CD14-positive monocyte (primary cell): Measurements from ENCODE around the gene SGMS1. TPM values are rescaled to one million over a fixed set of nuclear protein-coding genes. Genes with fewer than 3 reads are reported as not detected.

ENCODE experiments used
- DNase-seq, 3 donors: peaks; one replicate each; pipeline ENCODE4 v3.0.0-alpha.2; 2011 to 2022
- H2AFZ ChIP-seq: 2 replicates; pipeline ENCODE4 v1.6.0; 2012; ENCODE audit warnings: mild to moderate bottlenecking, low read depth, low read length, inconsistent platforms; ENCODE audit not compliant: insufficient read depth, poor library complexity, severe bottlenecking
- H3K27ac ChIP-seq, 2 donors: 1 replicate in 1 of 2; 2 replicates in 1 of 2; pipeline ENCODE4 v1.5.1; 2012 to 2013; ENCODE audit warnings: low read length in 2 of 2, control low read depth in 1 of 2, inconsistent platforms in 1 of 2, low read depth in 1 of 2, mild to moderate bottlenecking in 1 of 2
- H3K27me3 ChIP-seq, 2 donors: one replicate each; pipeline versions ENCODE4 v1.6.0 to v1.6.1; 2011 to 2013; ENCODE audit warnings: low read length in 2 of 2; ENCODE audit not compliant: control insufficient read depth in 2 of 2, insufficient read depth in 2 of 2
- H3K36me3 ChIP-seq, 2 donors: replicated peaks in 1 of 2; 1 replicate in 1 of 2; 2 replicates in 1 of 2; pipeline versions ENCODE4 v1.5.1 to v1.6.1; 2012 to 2013; ENCODE audit warnings: low read length in 2 of 2, control low read depth in 1 of 2, inconsistent platforms in 1 of 2, mild to moderate bottlenecking in 1 of 2; ENCODE audit not compliant: insufficient read depth in 2 of 2, control insufficient read depth in 1 of 2
- H3K4me1 ChIP-seq, 2 donors: 1 replicate in 1 of 2; 2 replicates in 1 of 2; pipeline versions ENCODE4 v1.5.1 to v1.6.1; 2012 to 2013; ENCODE audit warnings: low read length in 2 of 2, control low read depth in 1 of 2, inconsistent platforms in 1 of 2, mild to moderate bottlenecking in 1 of 2, moderate library complexity in 1 of 2; ENCODE audit not compliant: insufficient read depth in 2 of 2, control insufficient read depth in 1 of 2
- H3K4me2 ChIP-seq: replicated peaks from 2 replicates; pipeline ENCODE3; 2012; ENCODE audit warnings: low read length, moderate library complexity, mild to moderate bottlenecking; ENCODE audit not compliant: poor library complexity, severe bottlenecking; ENCODE audit errors: extremely low read depth
- H3K4me3 ChIP-seq, 3 experiments: fragments of 200-600 bp in 1 of 3; sonication (generic) in 1 of 3; replicated peaks in 1 of 3; 1 replicate in 2 of 3; 2 replicates in 1 of 3; pipeline ENCODE4 v1.5.1; 2011 to 2013; ENCODE audit warnings: low read length in 3 of 3, mild to moderate bottlenecking in 3 of 3, control low read depth in 2 of 3, low read depth in 2 of 3, inconsistent platforms in 1 of 3, moderate library complexity in 1 of 3
- H3K79me2 ChIP-seq: 2 replicates; pipeline ENCODE4 v1.6.0; 2012; ENCODE audit warnings: mild to moderate bottlenecking, control low read depth, inconsistent platforms, low read length, moderate library complexity; ENCODE audit not compliant: insufficient read depth
- H3K9ac ChIP-seq: 2 replicates; pipeline ENCODE4 v1.6.0; 2017; ENCODE audit warnings: low read length, mild to moderate bottlenecking; ENCODE audit not compliant: insufficient read depth, poor library complexity, severe bottlenecking
- H3K9me3 ChIP-seq, 2 donors: replicated peaks in 1 of 2; 1 replicate in 1 of 2; 2 replicates in 1 of 2; pipeline versions ENCODE4 v1.5.1 to v1.6.1; 2012 to 2013; ENCODE audit warnings: low read length in 2 of 2, control low read depth in 1 of 2; ENCODE audit not compliant: control insufficient read depth in 1 of 2, insufficient read depth in 1 of 2
- H4K20me1 ChIP-seq: 2 replicates; pipeline ENCODE4 v1.6.0; 2012; ENCODE audit warnings: mild to moderate bottlenecking, low read length, control low read depth, moderate library complexity; ENCODE audit not compliant: insufficient read depth
- H3K27ac Mint-ChIP-seq, 7 donors: one replicate each; pipeline ENCODE4 v1.8.0; 2020; ENCODE audit warnings: mild to moderate bottlenecking in 7 of 7, mixed read lengths in 7 of 7, moderate library complexity in 6 of 7, inconsistent platforms in 2 of 7
- H3K27me3 Mint-ChIP-seq, 3 donors: one replicate each; pipeline ENCODE4 v1.8.0; 2021 to 2022; ENCODE audit warnings: low read depth in 3 of 3, mild to moderate bottlenecking in 3 of 3, mixed read lengths in 3 of 3, moderate library complexity in 3 of 3, inconsistent platforms in 1 of 3
- H3K36me3 Mint-ChIP-seq, 2 donors: one replicate each; pipeline ENCODE4 v1.8.0; 2020; ENCODE audit warnings: mixed read lengths in 2 of 2, inconsistent platforms in 1 of 2, mild to moderate bottlenecking in 1 of 2
- H3K4me1 Mint-ChIP-seq: one replicate; pipeline ENCODE4 v1.8.0; 2020; ENCODE audit warnings: mild to moderate bottlenecking, mixed read lengths
- H3K4me3 Mint-ChIP-seq, 2 donors: one replicate each; pipeline ENCODE4 v1.8.0; 2020; ENCODE audit warnings: mild to moderate bottlenecking in 2 of 2, mixed read lengths in 2 of 2, moderate library complexity in 1 of 2
- H3K9me3 Mint-ChIP-seq, 7 donors: one replicate each; pipeline ENCODE4 v1.8.0; 2020 to 2022; ENCODE audit warnings: mixed read lengths in 7 of 7, mild to moderate bottlenecking in 6 of 7, moderate library complexity in 6 of 7, inconsistent platforms in 2 of 7
- WGBS: methylation state at CpG from one replicate; pipeline ENCODE4 v1.1.5; 2013; ENCODE audit warnings: missing lambda C conversion rate; ENCODE audit not compliant: insufficient coverage; 5-methylcytosine and 5-hydroxymethylcytosine counted together
- intact Hi-C, 2 donors: fragments of 100-400 bp; cut with micrococcal nuclease; formaldehyde crosslinking; loops; one replicate each; pipeline versions ENCODE4 v1.15.0 to v1.15.1; 2023
- polyA plus RNA-seq, 3 donors: library from polyadenylated mRNA; depleted of rRNA in 1 of 3; unstranded in 2 of 3; stranded (reverse) in 1 of 3; fragments of 300-500 nt in 2 of 3; fragments of >200 nt in 1 of 3; fragmentation: Illumina TruSeq in 2 of 3; gene quantifications; 1 replicate in 2 of 3; 2 replicates in 1 of 3; pipeline ENCODE4 v1.2.3, GENCODE V29; 2012 to 2021
- TF ChIP-seq, protein P1 (sequence below): fragments of 200-600 bp; IDR thresholded peaks from one replicate; pipeline ENCODE4 v1.8.0; 2022; ENCODE audit warnings: antibody characterized with exemption, mild to moderate bottlenecking

SGMS1 gene
- polyA plus RNA-seq, 3 donors: 19.5 to 20.6 (median 20.4) TPM

DNA sequence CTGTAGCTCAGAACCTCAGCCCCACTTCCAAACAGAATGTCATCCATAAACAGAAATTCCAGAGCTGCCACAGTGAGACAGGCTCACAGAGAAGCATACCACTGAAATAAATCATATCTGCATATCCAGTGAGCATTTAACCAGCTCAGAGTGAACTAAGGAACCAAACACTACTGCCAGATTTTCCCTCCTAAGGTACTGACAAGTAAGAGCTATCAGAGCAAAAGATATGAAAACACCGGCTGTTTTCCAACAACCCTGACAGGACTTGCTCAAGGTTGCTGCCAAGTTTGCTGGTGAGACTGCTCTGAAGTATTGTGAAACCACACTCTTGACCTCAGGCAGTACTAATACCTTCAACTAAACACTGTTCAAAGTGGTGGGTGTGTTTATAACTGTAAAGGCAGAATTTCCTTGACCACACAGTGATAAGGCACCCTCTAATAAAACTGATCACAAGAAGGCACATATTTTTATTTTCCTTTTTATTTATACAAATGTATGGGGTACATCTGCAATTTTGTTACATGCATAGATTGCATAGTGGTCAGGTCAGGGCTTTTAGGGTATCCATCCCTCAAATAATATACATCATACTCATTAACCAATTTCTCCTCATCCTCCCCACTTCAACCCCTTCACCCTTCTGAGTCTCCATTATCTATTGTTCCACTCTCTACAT, 18.3 kb downstream of the SGMS1 start:
- no peak overlapping the region for H3K4me2 ChIP-seq
- H4K20me1 ChIP-seq: peaks cover 88% of the 10 kb centered on the region
- H3K4me3 Mint-ChIP-seq: no peak overlapping the region
- no peaks in the 10 kb centered on the region for H3K9me3 ChIP-seq
- peak overlapping the region in 4 of 7 donors; percentile 10 to 59 (median 46) for H3K27ac Mint-ChIP-seq
- H3K27me3 Mint-ChIP-seq: no peaks in the 10 kb centered on the region
- H3K27ac ChIP-seq: no peak overlapping the region
- peaks cover 22% of the 10 kb centered on the region for H3K79me2 ChIP-seq
- TF ChIP-seq, protein P1, sequence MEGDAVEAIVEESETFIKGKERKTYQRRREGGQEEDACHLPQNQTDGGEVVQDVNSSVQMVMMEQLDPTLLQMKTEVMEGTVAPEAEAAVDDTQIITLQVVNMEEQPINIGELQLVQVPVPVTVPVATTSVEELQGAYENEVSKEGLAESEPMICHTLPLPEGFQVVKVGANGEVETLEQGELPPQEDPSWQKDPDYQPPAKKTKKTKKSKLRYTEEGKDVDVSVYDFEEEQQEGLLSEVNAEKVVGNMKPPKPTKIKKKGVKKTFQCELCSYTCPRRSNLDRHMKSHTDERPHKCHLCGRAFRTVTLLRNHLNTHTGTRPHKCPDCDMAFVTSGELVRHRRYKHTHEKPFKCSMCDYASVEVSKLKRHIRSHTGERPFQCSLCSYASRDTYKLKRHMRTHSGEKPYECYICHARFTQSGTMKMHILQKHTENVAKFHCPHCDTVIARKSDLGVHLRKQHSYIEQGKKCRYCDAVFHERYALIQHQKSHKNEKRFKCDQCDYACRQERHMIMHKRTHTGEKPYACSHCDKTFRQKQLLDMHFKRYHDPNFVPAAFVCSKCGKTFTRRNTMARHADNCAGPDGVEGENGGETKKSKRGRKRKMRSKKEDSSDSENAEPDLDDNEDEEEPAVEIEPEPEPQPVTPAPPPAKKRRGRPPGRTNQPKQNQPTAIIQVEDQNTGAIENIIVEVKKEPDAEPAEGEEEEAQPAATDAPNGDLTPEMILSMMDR: no peak
- H3K4me3 ChIP-seq: no peak overlapping the region
- H3K36me3 Mint-ChIP-seq: peaks cover 0 to 2% of the 10 kb centered on the region in 2 donors
- H3K36me3 ChIP-seq: no peaks in the 10 kb centered on the region
- no CpG with 5 or more reads among the region's 1 CpG for WGBS
- no peak overlapping the region for H2AFZ ChIP-seq
- no peak overlapping the region for H3K9ac ChIP-seq
- peaks cover 63% of the 10 kb centered on the region for H3K4me1 Mint-ChIP-seq
- H3K9me3 Mint-ChIP-seq: no peaks in the 10 kb centered on the region
- intact Hi-C loops: no loop called here
- DNase-seq: peak in 2 of 3 donors; percentile 11 to 20
- H3K4me1 ChIP-seq: peaks cover 32 to 34% of the 10 kb centered on the region in 2 donors
- H3K27me3 ChIP-seq: no peaks in the 10 kb centered on the region

DNA sequence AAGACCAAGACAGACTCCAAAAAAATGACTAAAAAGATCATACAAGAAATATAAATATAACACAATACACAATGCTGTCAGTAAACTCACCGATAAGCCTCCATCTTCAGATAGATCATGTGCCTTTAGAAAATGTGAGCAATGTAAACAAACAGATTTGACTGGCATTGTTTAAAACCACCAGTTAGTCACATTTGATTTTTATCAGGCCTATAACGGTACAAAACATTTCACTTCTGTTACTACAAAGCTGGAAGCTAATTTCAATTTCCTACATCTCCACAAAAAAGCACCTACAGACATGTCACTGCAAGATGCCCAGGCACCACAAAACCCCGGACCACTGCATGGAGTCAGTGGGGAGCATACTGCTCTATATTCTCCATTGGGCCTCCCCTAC, 18.9 kb downstream of the SGMS1 start:
- intact Hi-C loops: no loop called here
- H3K36me3 Mint-ChIP-seq: peaks cover 0 to 2% of the 10 kb centered on the region in 2 donors
- Histone ChIP-seq H2AFZ (no peak overlapping the region), H3K27ac (no peak overlapping the region), H3K27me3 (no peaks in the 10 kb centered on the region), H3K9me3 (no peaks in the 10 kb centered on the region), H3K4me1 (peaks cover 32 to 34% of the 10 kb centered on the region in 2 donors), H3K4me3 (no peak overlapping the region), H3K4me2 (no peak overlapping the region), H3K79me2 (peaks cover 21% of the 10 kb centered on the region), H4K20me1 (peaks cover 89% of the 10 kb centered on the region), H3K36me3 (no peaks in the 10 kb centered on the region), H3K9ac (no peak overlapping the region)
- H3K9me3 Mint-ChIP-seq: no peaks in the 10 kb centered on the region
- WGBS: 39% methylated on average over 2 of the region's 3 CpGs
- H3K27me3 Mint-ChIP-seq: no peaks in the 10 kb centered on the region
- TF ChIP-seq, protein P1: no peak
- peaks cover 60% of the 10 kb centered on the region for H3K4me1 Mint-ChIP-seq
- DNase-seq: no peak
- H3K27ac Mint-ChIP-seq: peak overlapping the region in 2 of 7 donors; percentile 10 to 59
- H3K4me3 Mint-ChIP-seq: no peak overlapping the region
